Measurements from ENCODE around the gene NAPSA.

DNA sequence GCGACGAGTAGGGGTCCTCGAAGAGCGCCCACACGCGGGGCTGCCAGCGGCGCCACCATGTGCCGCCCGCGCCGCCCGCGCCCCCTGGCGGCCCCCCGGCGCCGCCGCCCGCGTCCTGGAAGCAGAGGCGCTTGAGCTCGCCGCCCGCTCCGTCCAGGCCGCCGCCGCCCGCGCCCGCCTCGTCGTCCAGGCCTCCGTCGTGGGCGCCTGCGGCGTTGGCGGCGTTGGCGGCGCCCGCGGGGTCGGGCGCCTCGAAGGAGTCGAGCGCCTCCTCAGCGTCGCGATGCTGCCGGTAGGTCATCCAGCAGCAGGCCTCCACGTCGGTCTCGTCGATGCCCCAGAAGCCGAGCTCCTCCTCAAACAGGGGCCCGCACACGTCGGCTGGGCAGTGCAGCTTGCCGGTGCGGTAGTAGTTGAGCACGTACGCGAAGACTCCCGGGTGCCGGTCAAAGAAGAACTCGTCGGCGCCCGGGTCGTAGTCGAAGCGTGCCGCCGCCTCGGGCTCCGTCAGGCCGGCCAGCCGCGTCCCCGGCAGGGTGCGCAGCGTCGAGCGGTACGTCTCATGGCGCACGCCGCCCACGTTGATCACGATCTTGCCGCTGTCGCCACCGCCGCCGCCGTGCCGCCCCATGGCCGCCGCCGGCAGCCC is 37.1 kb downstream of the NAPSA start:
- TF ChIP-seq, protein P1, sequence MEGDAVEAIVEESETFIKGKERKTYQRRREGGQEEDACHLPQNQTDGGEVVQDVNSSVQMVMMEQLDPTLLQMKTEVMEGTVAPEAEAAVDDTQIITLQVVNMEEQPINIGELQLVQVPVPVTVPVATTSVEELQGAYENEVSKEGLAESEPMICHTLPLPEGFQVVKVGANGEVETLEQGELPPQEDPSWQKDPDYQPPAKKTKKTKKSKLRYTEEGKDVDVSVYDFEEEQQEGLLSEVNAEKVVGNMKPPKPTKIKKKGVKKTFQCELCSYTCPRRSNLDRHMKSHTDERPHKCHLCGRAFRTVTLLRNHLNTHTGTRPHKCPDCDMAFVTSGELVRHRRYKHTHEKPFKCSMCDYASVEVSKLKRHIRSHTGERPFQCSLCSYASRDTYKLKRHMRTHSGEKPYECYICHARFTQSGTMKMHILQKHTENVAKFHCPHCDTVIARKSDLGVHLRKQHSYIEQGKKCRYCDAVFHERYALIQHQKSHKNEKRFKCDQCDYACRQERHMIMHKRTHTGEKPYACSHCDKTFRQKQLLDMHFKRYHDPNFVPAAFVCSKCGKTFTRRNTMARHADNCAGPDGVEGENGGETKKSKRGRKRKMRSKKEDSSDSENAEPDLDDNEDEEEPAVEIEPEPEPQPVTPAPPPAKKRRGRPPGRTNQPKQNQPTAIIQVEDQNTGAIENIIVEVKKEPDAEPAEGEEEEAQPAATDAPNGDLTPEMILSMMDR (IDR thresholded peaks at IDR 0.05; ENCODE audit: insufficient read depth, low read depth, low read length), result no peak
- peak; percentile 94 for TF ChIP-seq EZH2 (IDR thresholded peaks at IDR 0.05; ENCODE audit: insufficient read depth, low read length)

Data from astrocyte (in vitro differentiated cells and primary cell).